AG08395 (cell line): ENCODE results near the gene FCHO2.
"Not testable (repeated sequence)": the region's sequence is repeated elsewhere in the genome, so short reads cannot be mapped to it uniquely, and the experiment has no call there.

Experiments used
- DNase-seq: peaks from one replicate; pipeline ENCODE4 v3.0.0; 2012; ENCODE audit warnings: mixed read lengths, low spot score

The FCHO2 gene, protein sequence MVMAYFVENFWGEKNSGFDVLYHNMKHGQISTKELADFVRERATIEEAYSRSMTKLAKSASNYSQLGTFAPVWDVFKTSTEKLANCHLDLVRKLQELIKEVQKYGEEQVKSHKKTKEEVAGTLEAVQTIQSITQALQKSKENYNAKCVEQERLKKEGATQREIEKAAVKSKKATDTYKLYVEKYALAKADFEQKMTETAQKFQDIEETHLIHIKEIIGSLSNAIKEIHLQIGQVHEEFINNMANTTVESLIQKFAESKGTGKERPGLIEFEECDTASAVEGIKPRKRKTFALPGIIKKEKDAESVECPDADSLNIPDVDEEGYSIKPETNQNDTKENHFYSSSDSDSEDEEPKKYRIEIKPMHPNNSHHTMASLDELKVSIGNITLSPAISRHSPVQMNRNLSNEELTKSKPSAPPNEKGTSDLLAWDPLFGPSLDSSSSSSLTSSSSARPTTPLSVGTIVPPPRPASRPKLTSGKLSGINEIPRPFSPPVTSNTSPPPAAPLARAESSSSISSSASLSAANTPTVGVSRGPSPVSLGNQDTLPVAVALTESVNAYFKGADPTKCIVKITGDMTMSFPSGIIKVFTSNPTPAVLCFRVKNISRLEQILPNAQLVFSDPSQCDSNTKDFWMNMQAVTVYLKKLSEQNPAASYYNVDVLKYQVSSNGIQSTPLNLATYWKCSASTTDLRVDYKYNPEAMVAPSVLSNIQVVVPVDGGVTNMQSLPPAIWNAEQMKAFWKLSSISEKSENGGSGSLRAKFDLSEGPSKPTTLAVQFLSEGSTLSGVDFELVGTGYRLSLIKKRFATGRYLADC

GRCh38 chr5:72955768-72956323 lies at the start of gene FCHO2:
Gene FCHO2 (plus strand): TSS chr5:72956041. CDS start chr5:72956097, 56 bp downstream.
- peak; percentile 99 for DNase-seq

DNA sequence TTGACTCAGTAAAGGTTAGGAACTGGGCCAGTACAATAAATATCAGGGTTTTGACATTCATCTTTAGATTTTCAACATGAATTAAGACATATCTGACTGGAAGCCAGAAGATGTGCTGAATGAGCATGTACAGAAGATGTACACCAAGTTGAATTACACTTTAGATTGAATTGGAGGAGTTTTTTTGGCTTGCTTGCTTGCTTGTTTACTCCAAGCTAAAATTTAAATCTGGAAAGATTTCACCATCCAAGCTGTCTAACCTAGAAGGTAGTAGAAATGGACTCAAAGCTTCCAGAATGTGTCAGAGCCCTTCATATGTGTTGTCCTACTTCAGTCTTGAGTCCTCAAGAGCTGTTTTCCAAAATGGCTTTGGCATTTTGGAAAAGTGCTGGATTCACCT lies 49.0 kb upstream of the FCHO2 start:
- no peak for DNase-seq

DNA sequence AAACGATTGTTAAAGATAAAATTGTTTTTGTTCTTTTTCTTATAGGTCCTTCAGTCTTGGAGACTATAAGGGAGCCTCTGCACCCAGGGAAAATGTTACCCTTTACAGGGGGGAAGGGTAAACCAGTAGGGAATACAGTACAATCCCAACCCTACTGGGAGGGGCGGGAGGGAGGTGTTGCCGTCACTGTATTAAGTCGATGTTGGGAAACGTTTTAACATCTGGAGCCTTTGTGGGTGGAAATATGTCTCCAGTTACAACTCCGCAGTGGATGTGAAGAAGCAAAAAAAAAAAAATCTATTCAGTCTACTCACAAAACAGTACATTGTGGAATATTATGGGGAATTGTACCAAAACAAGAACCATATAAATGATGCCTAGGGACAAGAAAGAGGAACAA lies 47.2 kb upstream of the FCHO2 start:
- DNase-seq: no peak

DNA sequence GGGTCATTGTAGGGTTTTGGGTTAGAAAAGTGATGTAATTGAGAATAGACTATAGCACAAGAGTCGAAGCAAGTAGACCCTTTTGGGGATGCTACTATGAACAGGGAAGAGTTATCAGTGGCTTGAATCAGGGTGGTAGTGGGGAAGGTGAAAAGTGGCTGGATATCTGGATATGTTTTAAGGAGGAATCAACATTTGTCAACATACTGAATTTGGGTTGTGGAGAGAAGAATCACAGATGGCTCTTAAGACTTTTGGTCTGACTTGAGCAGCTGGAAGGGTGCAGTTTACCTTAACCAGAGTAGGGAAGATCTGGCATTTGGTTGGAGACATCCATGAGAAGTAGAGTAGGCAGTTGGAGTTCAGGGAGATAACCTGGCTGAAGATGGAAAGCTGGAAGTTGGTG lies 38.5 kb upstream of the FCHO2 start:
- no peak for DNase-seq

GRCh38 chr5:72920690-72921502 lies 34.9 kb upstream of the FCHO2 start:
- peak; percentile 31 for DNase-seq

GRCh38 chr5:72921886-72922285 lies 34.0 kb upstream of the FCHO2 start:
- DNase-seq: no peak

DNA sequence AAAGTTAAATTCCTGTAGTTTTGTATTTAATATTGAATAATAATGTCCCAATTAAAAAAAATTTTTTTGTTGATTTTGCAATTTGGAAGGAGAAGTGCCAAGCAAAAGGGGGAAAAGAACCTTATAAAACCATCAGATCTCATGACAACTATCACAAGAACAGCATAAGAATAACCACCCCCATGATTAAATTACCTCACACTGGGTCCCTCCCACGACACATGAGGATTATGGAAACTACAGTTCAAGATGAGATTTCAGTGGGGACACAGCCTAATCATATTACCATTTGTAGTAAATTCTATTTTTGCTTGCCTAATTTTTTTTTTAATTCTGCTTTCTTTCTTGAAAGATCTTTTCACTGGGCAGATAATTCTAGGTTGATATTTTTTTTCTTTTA lies 33.4 kb upstream of the FCHO2 start:
- DNase-seq: no peak

DNA sequence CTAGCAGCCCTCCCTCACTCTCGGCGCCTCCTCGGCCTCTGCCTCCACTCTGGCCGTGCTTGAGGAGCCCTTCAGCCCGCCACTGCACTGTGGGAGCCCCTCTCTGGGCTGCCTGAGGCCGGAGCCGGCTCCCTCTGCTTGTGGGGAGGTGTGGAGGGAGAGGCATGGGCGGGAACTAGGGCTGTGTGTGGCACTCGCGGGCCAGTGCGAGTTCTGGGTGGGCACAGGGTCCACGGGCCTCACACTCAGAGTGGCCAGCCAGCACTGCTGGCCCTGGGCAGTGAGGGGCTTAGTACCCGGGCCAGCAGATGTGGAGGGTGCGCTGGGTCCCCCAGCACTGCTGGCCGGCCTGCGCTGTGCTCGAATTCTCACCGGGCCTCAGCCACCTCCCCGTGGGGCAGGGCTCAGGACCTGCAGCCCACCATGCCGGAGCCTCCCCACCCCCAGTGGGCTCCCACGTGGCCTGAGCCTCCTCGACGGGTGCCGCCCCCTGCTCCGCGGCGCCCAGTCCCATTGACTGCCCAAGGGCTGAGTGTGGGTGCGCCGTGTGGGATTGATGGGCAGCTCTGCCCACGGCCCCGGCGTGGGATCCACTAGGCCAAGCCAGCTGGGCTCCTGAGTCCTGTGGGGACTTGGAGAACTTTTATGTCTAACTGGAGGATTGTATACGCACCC lies 30.4 kb upstream of the FCHO2 start:
- no peak for DNase-seq

GRCh38 chr5:72932686-72933085 lies 23.2 kb upstream of the FCHO2 start:
- DNase-seq: not testable (repeated sequence)

- not testable (repeated sequence) for DNase-seq
Observed at GRCh38 chr5:72934953-72935725, 20.7 kb upstream of the FCHO2 start.

- no peak for DNase-seq
Observed at GRCh38 chr5:72936893-72937292, 18.9 kb upstream of the FCHO2 start.

DNA sequence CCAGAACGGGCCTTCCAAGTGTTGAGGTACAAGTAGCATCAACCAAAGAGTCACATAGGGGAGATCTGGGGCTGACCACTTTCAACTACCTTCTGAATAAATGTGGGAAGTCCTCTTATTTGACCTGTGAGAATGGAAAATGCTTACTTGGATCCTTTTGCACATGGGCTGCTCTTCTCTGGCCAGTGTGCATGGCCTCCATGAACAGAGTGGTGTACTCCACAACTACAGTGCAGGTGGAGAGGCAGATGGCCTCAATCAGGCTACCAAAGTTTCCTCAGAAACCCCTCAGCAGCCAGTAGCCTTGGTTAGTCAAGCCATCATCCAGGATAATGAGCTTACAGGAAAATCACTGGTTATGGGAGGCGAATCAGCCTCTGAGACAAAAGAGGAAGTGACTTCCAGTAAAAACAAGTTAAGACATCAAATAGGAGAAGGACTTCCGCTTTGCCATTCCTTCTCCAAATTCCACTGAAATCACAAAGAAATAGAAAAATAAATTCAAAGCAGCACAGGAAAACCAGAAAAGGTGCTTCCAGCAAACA lies 18.3 kb upstream of the FCHO2 start:
- no peak for DNase-seq

DNA sequence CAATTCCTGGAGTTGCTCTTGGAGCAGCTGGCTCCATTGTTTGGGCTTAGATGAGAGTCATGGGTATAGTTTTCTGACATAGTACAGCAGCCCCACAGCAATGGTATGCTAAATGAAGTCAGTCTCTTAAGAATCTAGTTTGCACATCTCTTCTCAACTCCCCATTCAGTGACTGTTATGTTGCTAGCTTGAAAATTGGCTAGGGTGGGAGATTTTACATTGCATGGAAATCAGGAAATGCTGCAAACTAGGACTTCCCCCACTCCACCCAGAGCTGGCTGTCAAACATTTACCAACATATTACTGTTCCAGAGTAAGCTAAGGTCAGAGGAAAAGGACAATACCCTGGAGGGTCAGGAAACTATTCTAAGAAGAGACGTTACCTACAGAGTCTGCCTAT lies 17.6 kb upstream of the FCHO2 start:
- DNase-seq: no peak

GRCh38 chr5:72940082-72940481 lies 15.8 kb upstream of the FCHO2 start:
- DNase-seq: no peak

DNA sequence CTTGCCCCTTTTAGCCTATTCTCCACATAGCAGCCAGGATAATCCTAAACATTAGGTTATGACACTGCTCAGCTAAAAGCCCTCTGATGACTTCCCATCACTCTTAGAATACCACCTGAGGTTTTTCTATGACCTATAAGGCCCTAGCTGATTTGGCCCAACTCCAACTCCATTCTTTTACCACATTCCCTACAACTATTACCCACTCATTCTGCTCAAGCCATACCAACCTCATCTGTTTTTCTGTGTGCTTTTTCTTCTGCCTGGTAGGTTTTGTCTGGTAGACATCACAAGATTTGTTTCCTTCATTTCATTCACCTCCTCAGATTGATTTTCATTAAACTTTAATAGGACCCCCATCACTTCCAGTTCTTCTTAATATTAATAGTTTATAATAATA lies 12.5 kb upstream of the FCHO2 start:
- no peak for DNase-seq

DNA sequence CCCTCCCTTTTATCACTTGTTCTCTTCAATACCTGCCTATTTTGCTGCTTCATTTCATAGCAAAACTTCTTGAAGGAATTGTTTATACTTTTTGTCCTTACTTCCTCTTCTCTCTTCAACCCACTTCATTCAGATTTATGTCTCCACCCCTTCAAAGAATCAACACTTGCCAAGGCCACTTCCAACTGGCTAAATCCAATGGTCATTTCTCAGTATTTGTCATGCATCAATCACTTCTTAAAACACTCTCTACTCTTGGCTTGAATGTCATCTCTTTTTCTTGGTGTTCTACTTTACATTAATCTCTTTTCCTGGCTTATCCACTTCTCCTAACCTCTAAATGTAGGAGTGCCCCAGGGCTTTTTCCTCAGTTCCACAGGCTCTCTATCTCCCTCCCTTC lies 8.3 kb upstream of the FCHO2 start:
- DNase-seq: no peak

- DNase-seq: no peak
Observed at GRCh38 chr5:72949481-72949880, 6.4 kb upstream of the FCHO2 start.

GRCh38 chr5:72951671-72952468 lies 4.0 kb upstream of the FCHO2 start:
- peak; percentile 60 for DNase-seq

DNA sequence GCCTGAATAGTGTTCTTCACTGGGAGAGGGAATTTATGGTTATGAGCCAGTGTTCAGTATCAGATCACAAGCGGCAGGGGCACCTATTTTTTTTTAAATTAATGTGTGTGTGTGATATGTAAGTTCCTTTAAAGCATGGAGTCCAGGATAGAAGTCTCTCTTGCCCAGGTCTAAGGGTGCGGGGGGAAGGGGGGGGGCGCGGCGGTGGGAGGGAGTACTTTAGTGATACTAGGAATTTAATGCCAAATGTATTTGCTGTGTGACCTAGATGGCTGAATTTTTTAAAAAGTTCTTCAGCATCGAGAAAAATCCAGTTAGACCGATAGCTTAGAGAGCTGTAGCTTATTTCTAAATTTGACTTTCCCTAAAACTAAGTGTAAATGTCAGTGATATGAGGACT lies 1.5 kb upstream of the FCHO2 start:
- DNase-seq: no peak
